Measurements from ENCODE around the gene PIK3C2B.
A peak's percentile ranks its signal among the peaks of the same experiment; 100 is the strongest.

The PIK3C2B gene

DNA sequence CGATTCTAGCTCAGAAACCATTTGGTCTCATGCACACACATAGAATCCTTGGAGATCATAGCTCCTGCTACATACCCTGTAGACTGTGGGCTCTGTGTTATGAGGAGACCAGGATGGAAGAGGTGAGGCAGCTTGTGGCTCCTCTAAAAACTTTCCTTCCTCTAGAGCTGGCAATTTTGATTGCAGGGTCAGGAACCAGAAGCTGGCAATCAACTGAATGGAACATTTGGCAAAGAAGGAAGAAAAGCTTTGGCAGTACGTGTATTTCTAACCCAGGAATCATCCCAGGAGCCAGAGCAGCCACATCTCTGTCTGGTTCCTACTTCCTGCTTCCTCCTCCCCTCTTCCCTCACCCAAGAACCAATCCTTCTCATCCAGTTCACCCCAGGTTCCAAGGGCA lies 15.7 kb downstream of the PIK3C2B start:
- no peak for DNase-seq

DNA sequence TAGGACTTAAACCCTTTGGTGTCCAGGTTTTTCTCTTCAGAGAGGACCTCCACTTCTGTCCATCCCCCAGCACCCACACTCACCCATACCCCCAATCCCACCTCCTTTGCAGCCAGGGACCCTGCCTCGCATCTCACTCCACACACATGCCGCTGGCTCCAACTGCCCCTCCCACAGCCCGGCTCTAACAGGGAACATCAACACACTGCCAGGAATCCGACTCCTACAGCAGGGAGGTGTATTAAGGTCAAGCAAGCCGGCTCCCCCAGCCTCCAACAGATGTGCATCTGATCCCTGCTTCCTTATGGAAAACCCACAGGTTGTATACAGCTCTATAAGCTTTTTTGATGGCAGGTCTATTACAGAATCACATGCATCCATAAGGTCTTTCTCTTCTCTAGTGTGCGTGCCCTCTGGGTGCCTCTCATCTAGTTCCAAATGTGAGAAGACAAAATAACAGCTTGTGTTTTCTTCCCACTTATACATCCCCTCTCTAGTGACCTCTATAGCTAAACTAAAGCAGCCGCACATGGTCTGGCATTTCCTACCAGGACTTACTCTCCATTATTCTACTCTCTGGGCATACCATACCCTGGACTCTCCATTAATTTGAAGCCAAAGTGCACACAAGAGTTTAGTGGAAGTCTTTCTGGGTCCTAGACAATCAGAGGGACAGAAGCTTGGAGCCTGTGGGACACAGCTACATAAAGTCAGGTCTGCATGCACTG lies 16.3 kb downstream of the PIK3C2B start:
- DNase-seq = no peak

DNA sequence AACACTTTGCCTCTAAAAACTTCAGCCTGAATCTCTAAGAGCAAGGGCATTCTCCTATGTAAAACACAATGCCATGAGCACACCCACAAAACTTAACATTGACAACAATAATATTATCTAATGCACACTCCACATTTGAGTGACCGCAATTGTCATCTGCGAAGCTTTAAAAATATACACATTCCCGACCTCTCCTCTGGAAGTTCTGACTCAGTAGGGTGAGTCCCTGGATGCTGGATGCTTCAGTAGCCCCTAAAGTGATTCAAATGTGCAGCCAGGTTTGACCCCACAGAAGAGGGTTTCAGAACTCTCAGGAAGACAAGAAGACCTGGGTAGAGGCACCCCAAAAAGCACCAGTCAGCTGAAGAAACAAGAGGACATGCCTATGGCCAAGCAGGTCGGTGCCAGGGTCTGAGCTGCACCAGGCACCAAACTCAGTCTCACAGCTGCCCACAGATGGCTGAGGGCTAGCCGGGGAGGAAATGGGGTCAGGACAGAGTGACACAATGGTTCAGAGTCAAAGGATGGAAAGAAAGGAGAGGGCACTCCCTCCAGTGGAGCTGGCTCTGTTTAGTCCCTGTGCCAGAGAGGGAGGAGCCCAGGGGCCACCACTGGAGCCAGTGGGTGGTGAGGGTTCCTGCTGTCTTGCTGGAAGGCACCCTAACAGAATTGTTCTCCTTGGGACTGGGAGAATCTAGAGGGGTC lies 17.4 kb downstream of the PIK3C2B start:
- no peak for DNase-seq

DNA sequence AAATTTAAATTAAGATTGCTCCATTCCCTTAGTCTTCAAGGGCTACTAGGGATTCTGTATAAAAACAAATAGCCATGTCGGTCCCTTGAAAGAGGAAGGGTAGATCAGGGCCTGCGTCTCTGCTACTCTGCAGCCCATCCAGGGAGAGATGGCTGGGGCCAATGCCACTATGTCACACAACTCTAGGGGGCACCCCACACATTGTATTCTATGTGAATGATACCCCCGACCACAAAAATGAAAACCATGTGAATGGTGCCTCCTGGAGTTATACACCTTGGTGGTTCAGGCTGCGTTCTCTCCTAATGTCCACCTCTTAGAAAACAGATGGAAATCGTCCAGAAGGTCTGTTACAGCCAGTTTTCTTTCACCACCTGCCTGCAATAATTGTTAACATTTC lies 18.0 kb downstream of the PIK3C2B start:
- no peak for DNase-seq

DNA sequence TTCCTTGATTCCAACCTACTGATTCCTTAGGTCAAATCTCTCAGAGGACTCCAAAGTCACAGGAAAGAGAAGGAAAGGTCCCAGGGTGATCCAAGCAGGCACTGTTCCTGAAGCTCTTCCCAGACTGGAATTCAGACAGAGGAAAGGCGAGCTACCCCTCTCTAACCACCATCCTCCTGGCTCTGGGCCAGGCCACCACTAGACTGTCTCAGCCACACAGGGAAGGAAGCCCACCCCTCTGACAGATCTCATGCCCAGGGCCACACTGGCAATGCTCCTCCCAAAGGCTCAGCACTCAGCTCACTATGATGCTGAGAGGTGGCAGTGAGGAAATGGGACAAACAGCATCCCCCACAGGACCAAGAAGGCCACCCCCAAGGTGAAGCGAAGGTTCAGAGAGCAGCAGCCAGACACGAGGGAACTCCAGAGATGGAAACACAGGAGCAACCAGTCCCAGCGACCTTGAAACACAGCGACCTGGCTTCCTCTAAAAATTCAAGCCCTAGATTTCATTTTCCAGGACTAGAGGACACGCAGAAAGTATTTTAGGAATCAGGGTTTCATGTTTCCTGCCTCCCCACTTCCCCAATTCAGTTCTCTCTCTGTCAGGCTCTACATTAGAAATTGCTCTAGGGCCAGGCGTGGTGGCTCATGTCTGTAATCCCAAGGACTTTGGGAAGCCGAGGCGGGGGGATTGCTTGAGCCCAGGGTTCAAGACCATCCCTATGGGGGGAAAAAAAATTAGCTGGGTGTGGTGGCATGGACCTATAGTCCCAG lies 18.8 kb downstream of the PIK3C2B start:
- no peak for DNase-seq

DNA sequence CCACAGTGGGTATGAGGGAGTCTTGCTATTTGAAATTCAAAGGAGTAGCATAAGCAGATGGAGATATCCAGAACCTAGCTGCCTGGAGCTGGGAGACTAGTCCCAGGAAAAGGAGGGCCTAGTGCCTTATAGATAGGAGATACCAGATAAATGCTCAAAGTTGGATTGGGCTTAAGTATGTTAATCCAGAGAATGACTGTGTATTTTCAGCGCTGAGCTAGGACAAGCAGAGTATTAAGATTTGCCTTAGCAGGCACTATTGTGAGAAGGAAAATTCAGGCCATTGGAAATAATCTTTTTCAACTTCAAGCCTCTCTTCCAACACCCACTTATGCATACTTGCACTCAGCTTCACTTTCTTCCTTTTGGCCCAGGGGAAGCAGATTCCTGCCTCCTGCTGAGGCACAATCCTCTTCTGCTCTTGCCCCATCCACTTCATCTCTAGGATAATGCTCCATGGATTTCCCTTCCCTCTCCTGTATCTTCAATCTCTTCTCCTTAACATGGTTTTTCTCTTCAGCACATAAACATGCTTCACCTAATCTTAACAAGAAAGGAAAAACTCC lies 21.1 kb downstream of the PIK3C2B start:
- no peak for DNase-seq

DNA sequence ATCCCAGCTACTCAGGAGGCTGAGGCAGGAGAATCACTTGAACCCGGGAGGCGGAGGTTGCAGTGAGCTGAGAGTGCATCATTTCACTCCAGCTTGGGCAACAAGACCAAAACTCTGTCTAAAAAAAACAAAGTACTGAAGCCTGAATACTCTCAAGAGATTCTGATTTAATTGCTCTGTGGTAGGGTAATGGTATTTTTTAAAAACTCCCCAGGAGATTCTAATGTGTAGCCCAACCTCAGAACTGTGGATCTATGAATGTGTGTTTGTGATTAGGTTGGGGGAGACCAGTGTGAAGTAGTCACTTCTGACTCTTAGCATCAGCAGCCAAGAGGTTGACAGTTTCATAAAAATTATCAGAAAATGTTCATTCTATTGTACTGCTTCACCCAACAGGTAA lies 21.9 kb downstream of the PIK3C2B start:
- DNase-seq = no peak

DNA sequence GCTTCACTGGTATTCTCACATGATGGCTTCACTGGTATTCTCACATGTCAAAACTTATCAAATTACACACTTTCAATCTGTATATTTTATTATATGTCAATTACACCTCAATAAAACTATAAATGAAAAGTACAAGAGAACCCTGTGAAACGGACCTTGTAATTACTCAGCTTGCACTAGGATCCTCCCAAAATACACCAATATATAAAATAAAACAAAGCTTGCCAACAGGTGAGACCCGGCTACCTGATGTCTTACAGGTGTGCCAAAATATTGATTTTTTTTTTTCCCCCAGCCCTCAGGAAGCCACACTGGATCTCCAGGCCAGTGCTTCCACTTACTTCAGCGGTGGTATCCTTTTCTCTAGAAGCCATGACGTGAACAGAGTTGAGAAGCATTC lies 22.9 kb downstream of the PIK3C2B start:
- DNase-seq = no peak

DNA sequence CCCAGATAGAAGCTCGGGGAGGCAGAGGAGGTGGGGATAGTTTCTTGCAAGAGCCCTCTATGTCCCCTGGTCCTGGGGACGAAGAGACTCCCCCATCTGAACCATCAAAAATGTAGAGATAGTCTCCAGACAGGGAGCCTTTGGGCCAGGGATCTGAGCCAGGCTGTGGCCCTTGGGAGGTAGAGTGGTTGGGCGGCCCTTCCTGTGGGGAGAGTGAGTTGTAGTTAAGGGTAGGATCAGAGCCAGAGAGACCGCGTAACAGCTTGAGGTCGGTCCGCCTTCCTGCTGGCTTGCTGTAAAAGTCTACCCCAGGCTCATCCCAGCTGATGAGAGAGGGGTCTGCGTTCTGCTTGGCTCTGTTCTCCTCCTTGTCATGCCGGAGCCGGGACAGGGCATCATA lies 25.3 kb downstream of the PIK3C2B start:
- DNase-seq = no peak

DNA sequence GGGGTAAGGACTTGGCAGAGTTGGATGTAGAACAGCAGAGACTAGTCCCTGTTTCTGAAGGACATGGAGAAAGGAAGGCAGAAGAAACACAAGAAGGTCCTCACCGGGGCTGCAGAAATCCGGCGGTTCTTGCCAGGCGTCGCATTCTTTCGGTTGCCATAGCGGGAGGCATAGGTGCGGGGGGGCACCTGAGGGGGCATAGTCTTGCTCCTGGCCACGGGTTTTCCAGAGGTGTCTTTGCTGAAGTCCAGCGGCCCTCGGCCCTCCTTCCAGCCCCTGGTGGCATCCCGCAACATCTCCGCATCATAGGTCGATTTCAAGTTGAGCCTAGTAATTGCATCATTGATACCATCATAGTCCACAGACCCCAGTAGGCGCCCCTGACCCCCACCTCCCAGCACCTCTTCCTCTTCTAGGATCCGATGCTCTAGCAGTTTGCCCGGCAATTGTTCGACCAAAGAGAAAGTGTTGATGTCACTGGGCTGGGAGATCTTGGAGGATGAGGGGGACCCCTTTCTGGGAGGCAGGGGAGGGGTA lies 25.8 kb downstream of the PIK3C2B start:
- no peak for DNase-seq

DNA sequence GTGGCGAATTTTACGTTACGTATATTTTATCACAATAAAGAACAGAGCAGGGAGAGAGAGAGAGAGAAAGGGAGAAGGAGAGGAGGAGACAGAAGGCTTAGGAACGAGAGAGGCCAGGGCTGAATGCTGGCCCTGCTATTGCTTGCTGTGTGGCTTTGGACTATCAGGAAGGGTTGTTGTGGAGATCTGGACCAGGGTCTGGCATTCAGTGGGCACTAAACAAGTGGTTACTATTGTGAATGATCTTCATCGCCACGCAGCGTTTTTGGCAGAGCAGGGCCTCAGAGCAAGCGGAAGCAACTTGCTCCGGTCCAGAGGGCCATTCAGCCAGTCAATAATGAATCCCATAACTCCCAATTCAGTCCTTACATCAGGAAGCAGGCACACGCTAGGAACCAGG lies 26.4 kb downstream of the PIK3C2B start:
- no peak for DNase-seq

DNA sequence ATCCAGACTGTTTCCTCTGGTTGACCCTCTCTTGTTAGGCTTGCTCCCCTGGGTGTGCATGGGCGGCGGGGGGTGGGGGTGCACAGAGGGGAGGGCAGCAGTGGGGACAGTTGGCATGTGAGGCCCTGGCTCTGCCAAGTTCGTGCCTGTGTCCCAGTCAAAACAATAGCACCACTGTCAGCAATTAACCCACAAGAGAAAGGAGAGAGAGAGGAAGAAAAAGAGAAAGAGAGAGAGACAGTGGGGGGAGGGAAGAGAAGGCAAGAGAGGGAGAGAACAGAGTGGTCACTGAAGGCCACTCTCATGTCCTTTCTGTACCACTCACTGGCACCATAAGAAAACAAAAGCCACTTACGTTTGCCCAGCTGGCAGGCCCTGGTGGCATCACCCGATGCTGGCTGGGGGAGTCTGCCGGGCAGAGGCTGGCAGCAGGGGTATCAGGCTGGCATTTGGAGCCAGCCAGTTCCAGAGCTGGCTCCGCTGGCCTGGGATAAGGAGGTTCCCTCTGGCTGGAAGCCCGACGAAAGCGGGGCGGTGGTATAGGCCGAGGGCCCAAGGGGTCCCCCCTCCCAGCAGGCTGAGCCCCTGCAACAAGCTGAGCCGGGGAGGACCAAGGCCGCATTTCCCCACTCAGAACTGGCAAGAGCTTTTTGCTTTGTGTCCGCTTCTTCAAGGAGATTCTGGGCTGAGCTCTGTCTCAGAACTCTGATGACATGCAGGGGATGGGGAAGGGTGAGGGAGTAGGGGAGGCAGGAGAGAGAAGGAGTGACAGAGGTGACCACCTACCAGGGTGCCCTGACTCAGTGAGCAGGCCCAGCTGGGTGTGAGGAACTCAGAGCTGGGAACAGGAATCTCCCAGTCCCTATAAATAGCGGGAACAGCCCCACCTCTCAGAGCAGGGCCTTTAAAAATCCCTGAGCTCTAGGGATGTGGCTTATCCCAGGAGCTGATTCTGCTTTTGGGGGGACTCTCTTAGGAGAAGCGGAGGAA lies 27.9 kb downstream of the PIK3C2B start:
- no peak for DNase-seq

DNA sequence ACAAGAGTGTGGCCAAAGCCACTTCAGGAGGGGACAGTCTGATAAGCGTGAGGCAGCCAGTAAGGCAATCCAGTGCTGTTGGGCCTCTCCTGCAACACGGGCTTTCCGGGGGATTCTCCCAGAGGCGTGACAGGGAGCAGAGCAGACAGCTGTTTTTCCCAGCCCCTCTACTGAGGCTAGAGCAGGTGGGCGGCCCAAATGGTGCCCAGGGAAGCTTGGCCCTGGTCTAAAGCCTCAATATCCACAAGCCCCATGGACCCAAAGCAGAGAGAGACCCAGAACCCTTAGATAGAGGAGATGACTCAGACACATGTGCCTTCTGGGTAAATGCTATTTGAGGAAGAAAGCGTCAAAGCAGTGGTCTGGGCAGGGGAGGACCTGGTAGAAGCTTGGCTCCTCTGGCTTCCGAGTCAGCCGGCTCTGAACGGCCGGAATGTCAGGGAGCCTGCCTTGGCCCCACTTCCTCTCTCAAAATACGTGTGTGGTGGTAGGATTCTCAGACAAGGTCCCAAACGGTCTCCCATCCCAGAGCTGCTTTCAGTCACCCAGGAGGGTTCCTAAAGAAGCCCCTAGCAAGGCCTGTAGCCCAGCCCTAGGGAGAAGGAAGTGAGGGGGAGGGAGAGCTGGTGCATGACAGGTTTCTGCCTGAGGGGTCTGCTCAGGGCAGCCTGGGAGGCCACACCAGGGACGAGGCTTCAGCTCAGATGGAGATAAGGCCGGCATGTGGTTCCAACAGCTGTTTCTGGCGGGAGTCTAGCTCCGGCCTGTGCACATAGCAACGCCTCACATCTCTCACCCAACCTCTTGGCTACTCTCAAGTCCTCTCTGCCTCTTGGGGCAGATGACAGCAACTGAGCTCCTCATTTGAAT lies 28.8 kb downstream of the PIK3C2B start:
- no peak for DNase-seq

DNA sequence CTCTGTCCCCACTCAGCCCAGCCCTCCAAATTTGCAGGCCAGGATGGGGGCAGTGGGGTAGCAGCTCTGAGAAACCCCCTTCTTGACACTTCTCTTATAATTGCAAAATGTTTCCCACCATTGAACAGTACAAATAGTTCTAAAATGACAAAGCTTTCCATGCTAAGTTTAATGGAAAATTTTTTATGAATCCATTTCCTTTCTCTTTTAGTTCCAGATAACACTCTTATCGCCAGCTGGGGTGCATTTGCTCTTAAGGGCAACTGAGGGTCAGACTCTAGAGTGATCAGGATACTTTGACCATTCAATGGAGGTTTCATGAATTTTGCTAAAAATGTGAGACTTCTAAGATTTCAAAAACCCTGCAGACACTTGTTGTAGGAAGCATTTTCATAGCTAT lies 29.9 kb downstream of the PIK3C2B start:
- no peak for DNase-seq

DNA sequence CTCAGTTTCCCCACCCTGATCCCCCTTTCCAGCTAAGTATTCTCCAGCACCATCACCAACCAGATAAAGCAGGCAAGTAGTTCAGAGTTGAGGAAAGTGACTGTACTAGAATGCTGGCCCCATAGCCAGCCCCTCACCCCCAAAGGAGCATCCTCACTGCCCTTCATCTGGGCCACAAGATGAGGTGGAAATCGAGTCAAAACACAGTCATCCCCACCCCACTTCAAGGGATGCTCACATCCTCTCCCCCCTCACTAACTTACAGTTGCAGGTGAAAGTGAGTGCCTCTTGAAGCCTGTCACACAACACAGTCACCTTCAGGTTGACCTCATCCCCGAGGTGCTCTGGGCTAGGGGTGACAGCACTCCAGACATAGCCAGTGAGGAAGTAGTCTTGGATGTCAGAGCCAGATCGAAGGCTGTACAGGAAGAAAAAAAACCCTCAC lies 30.4 kb downstream of the PIK3C2B start:
- DNase-seq = no peak

DNA sequence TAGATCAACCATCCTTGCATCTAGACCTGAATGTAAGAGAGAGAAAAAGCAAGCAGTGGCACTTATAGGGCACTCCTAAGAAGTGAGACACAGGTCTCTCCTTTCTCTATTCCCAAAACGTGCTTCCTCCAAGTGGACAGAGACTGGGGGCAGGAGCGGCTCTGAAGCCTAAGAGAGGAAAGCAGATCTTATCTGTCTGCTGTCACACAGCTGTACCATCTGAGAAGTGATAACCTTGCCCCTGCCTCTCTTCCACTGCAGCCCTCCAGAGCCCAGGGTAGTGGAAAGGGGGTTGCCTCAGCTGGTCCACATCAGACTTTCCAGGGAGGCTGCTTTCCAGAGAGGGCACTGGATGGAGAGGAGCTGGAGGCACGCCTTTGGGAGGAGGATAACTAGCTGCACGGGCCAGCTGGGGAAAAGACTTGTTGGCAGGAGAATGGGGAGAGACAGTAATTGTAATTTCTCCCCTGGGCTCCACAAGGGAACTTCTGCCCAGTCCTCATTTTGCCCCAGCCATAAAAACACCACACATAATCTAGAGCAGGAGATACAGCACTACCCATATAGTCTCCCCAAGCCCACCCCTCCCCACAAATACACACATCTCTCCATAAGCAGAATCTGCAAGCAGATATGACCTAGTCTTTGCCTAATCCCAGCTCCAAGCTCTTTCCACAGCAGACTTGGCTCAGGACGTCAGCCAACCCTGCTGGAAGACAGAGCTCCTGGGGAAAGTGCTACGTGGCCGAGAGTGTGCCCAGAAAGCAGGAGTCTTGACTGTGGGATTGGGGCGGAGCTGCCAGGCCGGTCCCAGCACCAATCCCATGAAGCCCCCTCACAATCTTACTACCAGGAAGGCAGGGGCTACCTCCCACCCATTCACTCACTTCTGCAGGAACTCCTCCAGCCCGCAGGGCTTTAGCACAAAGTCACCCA lies 31.2 kb downstream of the PIK3C2B start:
- DNase-seq = peak; percentile 75

DNA sequence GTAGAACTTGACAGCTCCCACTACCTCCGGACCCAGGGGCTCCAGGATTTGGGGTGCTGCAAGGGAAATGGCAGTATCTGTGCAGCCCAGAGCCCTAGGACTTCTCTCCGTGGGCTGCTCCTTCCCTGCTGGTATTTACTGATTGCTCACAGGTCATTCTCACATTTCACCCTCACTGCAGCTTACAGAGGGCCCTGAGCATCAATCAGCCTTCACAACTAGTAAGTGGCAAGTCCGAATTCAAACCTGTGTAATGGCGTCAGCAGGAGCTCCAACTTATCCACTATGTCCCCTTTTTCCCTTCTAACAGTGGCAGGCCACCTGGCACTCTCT lies 32.4 kb downstream of the PIK3C2B start:
- no peak for DNase-seq

DNA sequence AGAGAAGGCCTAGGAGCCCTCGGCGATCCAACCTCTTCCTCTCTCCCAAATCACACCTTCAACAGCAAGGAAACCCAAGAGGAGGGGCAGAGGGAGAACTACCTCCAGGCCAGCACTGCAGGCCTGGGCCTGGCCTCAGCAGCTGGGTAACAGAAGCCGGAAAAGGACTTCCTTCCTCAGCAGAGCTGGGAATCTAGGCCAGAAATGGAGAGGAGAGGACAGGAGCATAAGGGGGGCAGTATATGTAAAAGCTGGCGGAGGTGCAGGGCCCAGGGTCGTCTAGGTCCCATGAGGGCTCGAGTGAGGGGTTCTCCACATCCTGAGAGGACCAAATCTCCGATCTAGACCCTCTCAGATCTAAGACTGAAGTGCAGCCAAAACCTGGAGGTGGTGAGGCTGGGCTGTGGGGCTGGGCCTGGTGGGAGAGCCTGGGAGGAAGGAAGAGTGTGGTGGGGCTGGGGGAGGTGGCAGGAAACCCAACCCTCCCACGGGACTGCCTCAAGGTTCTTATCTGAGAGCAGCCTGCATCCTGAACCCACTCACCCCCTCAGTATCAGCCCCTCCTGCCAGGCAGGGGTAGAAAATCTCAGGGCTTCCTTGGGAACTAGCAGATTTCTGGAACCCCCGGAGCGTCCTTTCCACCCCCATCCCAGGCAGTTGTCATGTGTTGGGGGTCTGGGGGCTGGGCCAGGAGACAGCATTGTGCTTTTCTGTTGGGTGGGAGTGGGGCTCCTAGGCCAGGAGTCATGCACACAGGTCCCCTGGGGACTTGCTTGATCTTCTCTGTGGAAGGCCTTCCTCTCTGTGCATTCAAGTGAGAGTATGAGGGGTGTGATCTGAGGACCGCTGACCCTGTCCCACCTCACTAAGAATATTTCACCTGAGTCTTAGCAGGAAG lies 33.0 kb downstream of the PIK3C2B start:
- DNase-seq = no peak

DNA sequence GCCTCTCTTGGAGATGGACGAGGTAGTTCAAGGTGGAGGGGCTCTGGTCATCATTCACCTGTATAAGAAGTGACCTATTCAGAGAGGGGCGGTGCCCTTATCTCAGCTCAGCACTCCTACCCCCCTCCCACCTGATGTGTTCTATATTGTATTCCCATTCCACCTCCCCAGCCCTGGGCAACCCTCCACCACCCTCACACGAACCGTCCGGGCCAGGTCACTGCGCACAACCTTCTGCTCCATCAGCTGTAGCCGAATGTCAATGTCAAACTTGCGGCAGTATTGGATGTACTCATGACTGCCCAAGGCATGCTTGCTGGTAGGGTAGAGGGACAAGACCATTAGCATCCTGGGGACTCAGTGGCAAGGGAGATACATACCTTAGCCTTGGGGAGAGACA lies 34.3 kb downstream of the PIK3C2B start:
- no peak for DNase-seq

All from right forelimb (tissue), 1 donor.